Gastrocnemius medialis (tissue), 4 donors: ENCODE measurements around the gene PICK1.

Experiments
- POLR2A ChIP-seq, 2 donors: fragments of 450-650 bp; IDR thresholded peaks; one replicate each; pipeline ENCODE4 v1.6.1; 2017; ENCODE audit warnings: antibody characterized with exemption in 2 of 2, mild to moderate bottlenecking in 2 of 2, moderate library complexity in 2 of 2
- TF ChIP-seq, protein P1 (sequence below), 5 experiments: fragments of 450-650 bp in 3 of 5; fragments of 200-600 bp in 2 of 5; sonication (generic) in 2 of 5; IDR thresholded peaks in 4 of 5; conservative IDR thresholded peaks in 1 of 5; 1 replicate in 4 of 5; 2 replicates in 1 of 5; pipeline ENCODE4 v1.5.1; 2016 to 2019; ENCODE audit warnings: antibody characterized with exemption in 5 of 5, mild to moderate bottlenecking in 3 of 5, moderate library complexity in 3 of 5

DNA sequence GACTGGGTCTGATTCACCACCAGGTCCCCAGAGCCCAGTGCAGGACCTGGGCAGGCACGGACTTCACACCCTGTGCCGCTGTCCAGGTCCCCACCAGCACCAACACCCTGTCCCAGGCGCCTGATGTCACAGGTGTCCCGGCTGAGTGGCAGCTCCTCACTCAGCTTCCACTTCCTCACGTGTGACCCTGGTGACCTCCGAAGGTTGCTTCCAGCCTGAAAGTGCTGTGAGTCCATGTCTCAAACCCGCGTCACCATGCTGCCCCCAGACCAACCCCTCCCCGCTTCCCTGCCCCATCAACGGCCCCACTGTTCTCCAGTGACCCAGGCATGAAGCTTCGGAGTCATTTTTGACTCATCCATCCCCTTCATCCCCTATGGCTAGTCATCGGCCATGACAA lies 25.7 kb upstream of the PICK1 start:
- no peak for TF ChIP-seq POLR2A (IDR thresholded peaks at IDR 0.05)
- TF ChIP-seq, protein P1, sequence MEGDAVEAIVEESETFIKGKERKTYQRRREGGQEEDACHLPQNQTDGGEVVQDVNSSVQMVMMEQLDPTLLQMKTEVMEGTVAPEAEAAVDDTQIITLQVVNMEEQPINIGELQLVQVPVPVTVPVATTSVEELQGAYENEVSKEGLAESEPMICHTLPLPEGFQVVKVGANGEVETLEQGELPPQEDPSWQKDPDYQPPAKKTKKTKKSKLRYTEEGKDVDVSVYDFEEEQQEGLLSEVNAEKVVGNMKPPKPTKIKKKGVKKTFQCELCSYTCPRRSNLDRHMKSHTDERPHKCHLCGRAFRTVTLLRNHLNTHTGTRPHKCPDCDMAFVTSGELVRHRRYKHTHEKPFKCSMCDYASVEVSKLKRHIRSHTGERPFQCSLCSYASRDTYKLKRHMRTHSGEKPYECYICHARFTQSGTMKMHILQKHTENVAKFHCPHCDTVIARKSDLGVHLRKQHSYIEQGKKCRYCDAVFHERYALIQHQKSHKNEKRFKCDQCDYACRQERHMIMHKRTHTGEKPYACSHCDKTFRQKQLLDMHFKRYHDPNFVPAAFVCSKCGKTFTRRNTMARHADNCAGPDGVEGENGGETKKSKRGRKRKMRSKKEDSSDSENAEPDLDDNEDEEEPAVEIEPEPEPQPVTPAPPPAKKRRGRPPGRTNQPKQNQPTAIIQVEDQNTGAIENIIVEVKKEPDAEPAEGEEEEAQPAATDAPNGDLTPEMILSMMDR (IDR thresholded peaks at IDR 0.05 in 4 of 5, conservative IDR thresholded peaks at IDR 0.05 in 1 of 5) = no peak
